HEK293T (cell line): ENCODE data around the gene TMEM192.
"Not testable (repeated sequence)": the region's sequence is repeated elsewhere in the genome, so short reads cannot be mapped to it uniquely, and the experiment has no call there.

Source experiments
- ARNT ChIP-seq: fragments of 450-650 bp; IDR thresholded peaks from 2 replicates; pipeline ENCODE4 v1.6.1; 2017; ENCODE audit warnings: mild to moderate bottlenecking
- BHLHE40 ChIP-seq: fragments of 450-650 bp; IDR thresholded peaks from 2 replicates; pipeline ENCODE4 v1.6.1; 2016; ENCODE audit warnings: mild to moderate bottlenecking, moderate library complexity, borderline replicate concordance
- FOXK2 ChIP-seq: fragments of 450-650 bp; IDR thresholded peaks from 2 replicates; pipeline ENCODE4 v1.6.1; 2016; ENCODE audit warnings: mild to moderate bottlenecking
- FOXM1 ChIP-seq: fragments of 450-650 bp; IDR thresholded peaks from 2 replicates; pipeline ENCODE4 v1.6.1; 2017; ENCODE audit warnings: mild to moderate bottlenecking, borderline replicate concordance
- HDGF ChIP-seq: fragments of 450-650 bp; IDR thresholded peaks from 2 replicates; pipeline ENCODE4 v1.6.1; 2017; ENCODE audit warnings: antibody characterized with exemption, borderline replicate concordance
- SP1 ChIP-seq: fragments of 450-650 bp; IDR thresholded peaks from 2 replicates; pipeline ENCODE4 v1.6.1; 2017
- SUZ12 ChIP-seq: fragments of 450-650 bp; IDR thresholded peaks from 2 replicates; pipeline ENCODE4 v1.6.1; 2016; ENCODE audit warnings: mild to moderate bottlenecking
- TARDBP ChIP-seq: fragments of 450-650 bp; IDR thresholded peaks from 2 replicates; pipeline ENCODE4 v1.6.1; 2016

GRCh38 chr4:165125869-165126499 is 13.3 kb upstream of the TMEM192 start:
- TF ChIP-seq SP1, BHLHE40, FOXK2, ARNT, SUZ12, FOXM1, HDGF, TARDBP: not testable (repeated sequence)
